HG02798 (cell line): Measurements from ENCODE around the gene CD55.
A peak's percentile ranks its signal among the peaks of the same experiment; 100 is the strongest.

Experiments used
- ATAC-seq: cut with Tn5 transposase; IDR thresholded peaks from one replicate; pipeline ENCODE4 v1.9.1; 2021; ENCODE audit warnings: mild to moderate bottlenecking; ENCODE audit not compliant: unreplicated experiment, poor library complexity

Gene CD55

GRCh38 chr1:207352554-207352953 lies 31.1 kb downstream of the CD55 start:
- ATAC-seq = no peak

DNA sequence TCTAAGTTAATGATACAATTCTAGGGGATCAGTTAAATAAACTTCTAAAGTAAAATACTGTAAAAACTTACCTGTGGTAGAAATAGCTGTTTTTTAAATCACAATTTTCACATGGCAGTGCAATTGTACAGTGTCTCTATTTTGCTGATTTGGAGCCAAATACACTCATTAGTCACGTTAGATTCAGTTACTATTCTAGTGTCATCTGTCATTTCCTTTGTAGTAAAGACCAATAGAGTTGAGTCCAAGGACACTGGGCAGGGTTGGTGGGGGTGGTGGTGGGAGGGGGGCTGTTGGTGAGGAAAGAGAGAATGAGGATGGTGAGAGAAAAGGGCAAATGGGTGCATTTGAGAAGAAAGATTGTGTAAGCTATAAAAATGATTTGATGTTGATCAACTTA lies 33.6 kb downstream of the CD55 start:
- no peak for ATAC-seq

DNA sequence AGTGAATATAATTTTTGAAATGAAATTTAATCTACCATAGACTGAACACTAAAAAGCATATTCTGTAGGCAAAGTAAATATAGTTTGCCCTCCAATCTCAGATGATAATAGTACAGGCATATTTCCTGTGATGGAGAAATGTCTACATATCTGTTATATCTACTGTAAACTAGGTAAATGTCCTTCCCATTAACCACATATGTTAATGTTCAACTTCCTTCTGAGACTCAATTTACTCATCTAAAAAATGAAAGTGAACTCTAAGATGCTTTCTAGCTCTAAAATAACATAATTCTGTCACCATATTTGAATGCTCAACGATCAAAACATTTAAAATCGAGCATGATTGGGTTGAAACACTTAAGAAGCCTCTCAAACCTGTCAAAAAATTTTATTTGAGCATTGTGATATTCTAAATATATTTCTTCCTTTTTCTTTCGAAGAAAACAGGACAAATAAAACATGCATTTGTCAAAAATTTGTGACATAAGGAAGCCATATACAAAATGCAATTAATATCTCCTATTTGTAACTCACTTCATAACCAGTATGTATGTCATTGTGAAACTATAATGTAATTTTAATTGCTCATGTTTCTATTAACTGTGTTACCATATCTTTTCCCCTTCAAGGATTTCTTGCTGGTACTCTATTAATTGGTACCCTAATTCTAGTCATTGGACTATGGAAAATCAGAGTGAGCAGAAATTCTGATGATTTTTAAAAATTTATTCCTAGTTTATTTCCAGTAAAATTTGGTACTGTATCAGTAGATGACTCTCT lies 34.2 kb downstream of the CD55 start:
- no peak for ATAC-seq

- no peak for ATAC-seq
These were observed 39.6 kb downstream of the CD55 start for GRCh38 chr1:207361029-207361428.

DNA sequence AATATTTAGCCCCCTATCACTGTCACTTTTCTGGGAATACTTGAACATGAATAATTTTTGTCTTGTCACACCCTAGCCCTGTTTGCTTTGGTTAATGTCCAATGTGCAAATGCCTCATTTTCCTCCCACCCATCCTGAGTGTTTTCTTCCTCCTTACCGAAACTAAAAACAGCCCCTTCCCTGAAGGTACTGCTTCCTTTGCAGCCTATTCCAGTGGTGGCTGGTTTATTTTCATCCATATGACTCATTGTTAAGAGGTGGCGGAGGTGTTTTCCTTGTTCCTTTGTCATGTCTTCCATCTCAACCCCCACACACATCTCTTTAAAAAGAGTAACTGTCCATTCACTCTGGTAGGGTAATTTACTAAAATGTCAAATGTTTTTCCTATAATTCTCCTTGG lies 40.4 kb downstream of the CD55 start:
- no peak for ATAC-seq

- no peak for ATAC-seq
These were observed 41.7 kb downstream of the CD55 start for GRCh38 chr1:207362962-207363860.

- no peak for ATAC-seq
These were observed 42.4 kb downstream of the CD55 start for GRCh38 chr1:207363871-207364270.

DNA sequence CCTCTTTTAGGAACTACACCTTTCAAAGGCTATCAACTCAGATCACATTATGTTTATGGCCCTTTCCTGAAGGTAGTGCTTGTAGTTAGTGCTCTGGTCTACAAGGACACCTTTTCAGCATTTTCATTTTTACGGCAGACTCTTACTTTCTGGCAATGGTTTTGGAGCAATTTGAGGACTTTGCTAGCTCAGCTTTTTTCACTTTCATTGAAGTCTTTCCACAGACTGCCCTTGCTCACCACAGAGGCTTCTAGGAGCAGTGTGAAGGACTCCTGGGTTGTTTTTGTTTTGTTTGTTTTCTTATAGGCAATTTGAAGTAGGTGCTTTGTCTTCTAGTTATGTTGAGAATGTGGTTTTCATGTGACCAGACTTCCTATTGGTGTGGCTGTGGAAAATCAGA lies 43.1 kb downstream of the CD55 start:
- no peak for ATAC-seq

DNA sequence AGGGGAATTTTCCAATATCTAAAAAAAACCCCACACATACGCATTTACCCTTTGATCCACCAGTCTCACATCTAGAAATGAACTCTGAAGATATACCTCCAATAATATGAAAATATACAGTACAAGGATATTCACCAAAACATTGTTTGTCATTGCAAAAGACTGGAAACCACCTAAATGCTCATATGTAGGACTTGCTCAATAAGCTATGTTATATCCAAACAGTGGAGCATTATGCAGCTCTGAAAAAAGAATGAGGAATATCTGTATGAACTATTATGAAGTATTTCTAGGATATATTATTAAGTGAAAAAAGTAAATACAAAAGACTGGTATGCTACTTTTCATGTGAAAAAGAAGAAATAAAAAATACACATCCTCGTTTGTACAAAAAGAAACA lies 43.6 kb downstream of the CD55 start:
- no peak for ATAC-seq

- no peak for ATAC-seq
These were observed 44.5 kb downstream of the CD55 start for GRCh38 chr1:207366022-207366421.

GRCh38 chr1:207388721-207389120 lies 67.2 kb downstream of the CD55 start:
- ATAC-seq = no peak

GRCh38 chr1:207389728-207390464 lies 68.4 kb downstream of the CD55 start:
- no peak for ATAC-seq

- ATAC-seq = no peak
These were observed 72.1 kb downstream of the CD55 start for GRCh38 chr1:207393610-207394009.

- no peak for ATAC-seq
These were observed 74.8 kb downstream of the CD55 start for GRCh38 chr1:207396168-207396746.

DNA sequence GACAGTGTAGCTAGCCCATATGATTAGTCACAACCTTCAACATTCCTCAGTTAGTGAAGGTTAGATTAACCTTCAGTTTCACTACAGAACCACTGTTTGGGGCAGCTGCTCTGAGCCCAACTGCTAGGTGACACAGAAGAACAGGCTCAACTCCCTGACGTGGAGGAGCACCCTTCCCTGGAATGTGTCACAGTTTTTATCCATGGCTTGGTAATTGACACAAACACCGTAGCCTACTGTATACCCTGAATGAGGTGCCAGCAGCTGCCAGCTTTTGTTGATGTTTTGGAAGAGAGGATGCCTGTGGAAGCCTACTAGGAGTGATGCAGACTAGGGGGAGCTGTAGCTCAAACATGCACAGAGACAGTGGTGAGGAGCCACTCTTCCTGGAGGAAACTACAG lies 76.0 kb downstream of the CD55 start:
- ATAC-seq = no peak

GRCh38 chr1:207398986-207399385 lies 77.5 kb downstream of the CD55 start:
- no peak for ATAC-seq

- no peak for ATAC-seq
These were observed 80.1 kb downstream of the CD55 start for GRCh38 chr1:207401578-207401977.

GRCh38 chr1:207402744-207403143 lies 81.3 kb downstream of the CD55 start:
- ATAC-seq = no peak

DNA sequence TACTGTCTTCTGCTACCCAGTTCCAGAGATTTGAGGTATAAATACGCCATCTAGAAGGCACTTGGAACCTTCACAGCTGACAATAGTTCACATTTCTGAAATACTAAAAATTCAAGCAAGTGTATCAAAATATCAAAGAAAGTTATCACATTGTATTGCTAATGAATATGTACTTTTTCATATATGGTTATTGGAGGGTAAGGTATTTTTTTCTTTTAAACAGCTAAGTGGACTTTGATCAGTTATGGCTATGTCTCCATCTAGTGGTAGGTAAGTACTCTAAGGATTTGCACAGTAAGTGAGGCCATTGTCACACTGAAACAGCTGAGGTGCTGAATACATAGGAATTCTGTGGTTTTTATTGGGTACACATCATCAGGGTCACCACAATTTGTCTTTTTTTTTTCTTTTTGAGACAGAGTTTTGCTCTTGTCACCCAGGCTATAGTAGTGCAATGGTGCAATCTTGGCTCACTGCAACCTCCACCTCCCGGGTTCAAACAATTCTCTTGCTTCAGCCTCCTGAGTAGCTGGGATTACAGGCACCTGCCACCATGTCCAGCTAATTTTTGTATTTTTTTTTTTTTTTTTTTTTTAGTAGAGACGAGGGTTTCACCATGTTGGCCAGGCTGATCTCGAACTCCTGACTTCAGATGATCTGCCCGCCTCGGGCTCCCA lies 83.5 kb downstream of the CD55 start:
- peak; percentile 63 for ATAC-seq

DNA sequence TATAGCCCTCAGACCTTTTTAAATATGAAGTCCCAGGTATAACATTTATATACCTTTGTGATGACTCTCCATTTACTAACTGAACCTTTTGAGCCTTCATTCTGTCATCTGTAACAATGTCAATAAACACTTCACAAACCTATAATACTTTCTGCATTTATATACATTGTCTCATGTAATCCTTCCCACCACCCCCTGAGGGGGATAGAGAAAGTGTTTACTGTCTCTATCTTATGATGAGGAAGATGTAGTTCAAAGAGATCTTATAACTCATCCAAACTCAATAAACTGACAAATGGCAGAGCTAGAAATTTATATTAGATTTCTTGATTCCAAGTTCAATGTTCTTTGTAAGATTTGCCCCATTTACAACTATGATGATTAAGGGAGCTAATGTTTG lies 84.3 kb downstream of the CD55 start:
- ATAC-seq = no peak
